OCI-LY3 (cell line): Measurements from ENCODE around the gene MYL12B.

Source experiments
- H2AFZ ChIP-seq: fragments of 200-600, 300-600 bp; shearing (Covaris generic); 2 replicates; pipeline ENCODE4 v1.6.0; 2014; ENCODE audit warnings: antibody characterized with exemption, low read depth, low read length
- H3K27ac ChIP-seq: fragments of 200-600, 300-600 bp; sonication (generic); 2 replicates; pipeline ENCODE4 v1.5.1; 2014; ENCODE audit warnings: mild to moderate bottlenecking, low read length, moderate library complexity, mixed read lengths
- H3K27me3 ChIP-seq: fragments of 200-600, 300-600 bp; sonication (generic); 2 replicates; pipeline ENCODE4 v1.6.1; 2014; ENCODE audit warnings: low read depth, low read length, mixed read lengths
- H3K36me3 ChIP-seq: fragments of 200-600, 300-600 bp; sonication (generic); replicated peaks from 2 replicates; pipeline ENCODE3; 2014; ENCODE audit warnings: low read depth, low read length, mixed read lengths
- H3K4me1 ChIP-seq: fragments of 300-600, 200-600 bp; sonication (generic); 2 replicates; pipeline ENCODE4 v1.6.1; 2014; ENCODE audit warnings: low read length, mixed read lengths
- H3K4me2 ChIP-seq: fragments of 200-600, 300-600 bp; sonication (generic); 2 replicates; pipeline ENCODE4 v1.6.1; 2014; ENCODE audit warnings: low read length, mixed read lengths
- H3K4me3 ChIP-seq: fragments of 300-600, 200-600 bp; sonication (generic); 2 replicates; pipeline ENCODE4 v1.5.1; 2014; ENCODE audit warnings: antibody characterized with exemption, mild to moderate bottlenecking, low read length, moderate library complexity
- H3K79me2 ChIP-seq: fragments of 300-600, 200-600 bp; shearing (Covaris generic); 2 replicates; pipeline ENCODE4 v1.6.1; 2014; ENCODE audit warnings: mild to moderate bottlenecking, low read length, mixed read lengths
- H3K9ac ChIP-seq: fragments of 300-600, 200-600 bp; shearing (Covaris generic); 2 replicates; pipeline ENCODE4 v1.6.0; 2014; ENCODE audit warnings: mild to moderate bottlenecking, low read length, moderate library complexity
- H3K9me3 ChIP-seq: fragments of 200-600, 300-600 bp; shearing (Covaris generic); 2 replicates; pipeline ENCODE4 v1.6.1; 2014; ENCODE audit warnings: low read length, mixed read lengths; ENCODE audit not compliant: insufficient read depth
- H4K20me1 ChIP-seq: fragments of 200-600, 300-600 bp; sonication (generic); 2 replicates; pipeline ENCODE4 v1.6.1; 2016; ENCODE audit warnings: low read length, mixed read lengths; ENCODE audit not compliant: insufficient read depth
- CTCF ChIP-seq: fragments of 200-600, 300-600 bp; sonication (generic); IDR thresholded peaks from 2 replicates; pipeline ENCODE4 v1.5.1; 2014; ENCODE audit warnings: antibody characterized with exemption, low read length, low read depth
- EZH2phosphoT487 ChIP-seq: fragments of 200-600 bp; shearing (Covaris generic); IDR thresholded peaks from 2 replicates; pipeline ENCODE4 v1.6.1; 2018; ENCODE audit warnings: antibody characterized with exemption, mixed run types, low read depth

Gene MYL12B

GRCh38 chr18:3245853-3246634 lies 15.9 kb upstream of the MYL12B start:
- H3K27me3 ChIP-seq = no peaks in the 10 kb centered on the region
- peak overlapping the region; percentile 96 for H3K9ac ChIP-seq
- peaks cover 26% of the 10 kb centered on the region for H3K4me1 ChIP-seq
- H3K9me3 ChIP-seq = no peaks in the 10 kb centered on the region
- H3K4me3 ChIP-seq = peak overlapping the region; percentile 97
- TF ChIP-seq EZH2phosphoT487 (no peak), CTCF (peak; percentile 93)
- H3K27ac ChIP-seq = peak overlapping the region; percentile 88
- H3K4me2 ChIP-seq = peak overlapping the region; percentile 85
- H2AFZ ChIP-seq = peak overlapping the region; percentile 80
- peaks cover 7% of the 10 kb centered on the region for H3K36me3 ChIP-seq
- H4K20me1 ChIP-seq = peaks cover 19% of the 10 kb centered on the region
- peaks cover 39% of the 10 kb centered on the region for H3K79me2 ChIP-seq

DNA sequence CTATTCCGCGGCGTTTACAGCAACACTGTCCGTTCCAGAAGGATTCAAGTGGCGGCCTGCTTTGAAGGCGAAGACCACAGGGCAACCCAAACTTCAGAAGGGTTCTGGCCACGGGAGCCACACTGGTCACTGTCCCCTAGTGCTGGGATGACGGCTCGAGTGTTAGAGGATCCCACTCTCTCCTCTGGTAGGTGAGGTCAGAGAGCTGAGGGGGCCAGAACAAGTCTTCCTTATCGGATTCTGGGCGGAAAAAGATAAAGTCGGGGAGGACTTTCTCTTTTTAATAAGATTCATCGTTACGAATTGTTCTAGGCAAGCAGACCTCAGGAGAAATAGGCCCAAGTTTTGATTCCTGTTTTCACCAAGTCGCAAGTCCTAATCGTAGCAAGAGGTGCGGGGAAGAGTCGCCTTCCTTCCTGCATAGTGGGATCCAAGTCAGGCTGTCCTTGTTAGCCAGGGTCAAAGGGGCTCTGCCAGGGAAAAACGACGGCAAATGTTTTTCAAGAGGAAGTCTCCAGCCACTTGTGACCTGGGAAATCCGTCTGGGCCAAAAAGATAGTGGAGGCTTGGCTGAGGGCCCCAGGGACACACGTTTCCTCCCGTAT lies 15.2 kb upstream of the MYL12B start:
- peak overlapping the region; percentile 88 for H3K27ac ChIP-seq
- peak overlapping the region; percentile 85 for H3K4me2 ChIP-seq
- TF ChIP-seq EZH2phosphoT487 = no peak
- no peak for TF ChIP-seq CTCF
- H3K4me1 ChIP-seq = peaks cover 31% of the 10 kb centered on the region
- peak overlapping the region; percentile 97 for H3K4me3 ChIP-seq
- H3K9me3 ChIP-seq = no peaks in the 10 kb centered on the region
- H3K36me3 ChIP-seq = peaks cover 7% of the 10 kb centered on the region
- H2AFZ ChIP-seq = peak overlapping the region; percentile 66
- peaks cover 26% of the 10 kb centered on the region for H4K20me1 ChIP-seq
- no peaks in the 10 kb centered on the region for H3K27me3 ChIP-seq
- peaks cover 46% of the 10 kb centered on the region for H3K79me2 ChIP-seq
- H3K9ac ChIP-seq = peak overlapping the region; percentile 96

DNA sequence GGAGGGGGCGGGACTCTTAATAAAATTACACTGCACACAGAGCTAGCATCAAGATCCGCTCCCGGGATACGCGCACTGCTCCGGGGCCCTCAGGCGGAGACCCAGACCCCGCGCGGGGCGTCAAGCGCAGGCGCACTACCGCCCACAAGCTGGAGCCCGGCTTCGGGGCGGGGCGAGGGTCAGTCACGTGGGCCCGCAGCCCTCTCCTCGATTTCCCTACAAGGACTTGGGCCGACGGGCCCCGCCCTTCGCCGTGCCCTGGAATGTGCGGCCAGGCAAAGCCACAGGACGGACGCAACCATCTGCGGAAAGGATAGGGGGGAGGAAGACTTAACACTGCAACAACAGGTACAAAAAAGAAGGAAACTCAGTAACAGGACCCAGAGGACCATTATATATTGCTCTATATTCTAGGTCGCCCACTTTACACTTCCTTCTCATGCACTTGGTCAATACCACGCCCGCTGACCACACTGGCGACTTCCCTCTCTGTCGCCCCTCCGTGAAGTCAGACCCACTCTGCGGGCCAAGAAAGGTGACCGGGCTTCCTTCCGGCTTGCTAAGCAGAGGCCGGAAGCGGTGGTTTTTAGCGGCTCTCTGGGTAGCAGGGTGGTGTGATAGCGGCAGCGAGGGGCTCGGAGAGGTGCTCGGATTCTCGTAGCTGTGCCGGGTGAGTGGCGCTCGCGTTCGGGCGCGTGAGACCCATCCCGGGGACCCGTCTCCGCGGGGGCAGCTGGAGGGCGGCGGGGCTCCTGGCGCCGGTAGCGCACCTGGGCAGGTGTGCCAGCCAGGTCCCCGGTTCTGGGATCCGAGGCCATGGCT lies 14.5 kb upstream of the MYL12B start, which contains the start of gene MYL12A:
Gene MYL12A, plus strand, starts transcription at position 562 of the 822 bp plus-strand sequence. CDS start 5,447 bp downstream, outside the sequence.
- no peaks in the 10 kb centered on the region for H3K9me3 ChIP-seq
- H3K27ac ChIP-seq = peak within 1 kb of the TSS; percentile 88
- H3K79me2 ChIP-seq = peaks cover 53% of the 10 kb centered on the region
- H4K20me1 ChIP-seq = peaks cover 32% of the 10 kb centered on the region
- peaks cover 31% of the 10 kb centered on the region for H3K4me1 ChIP-seq
- TF ChIP-seq EZH2phosphoT487 (no peak), CTCF (no peak)
- H3K36me3 ChIP-seq = peaks cover 11% of the 10 kb centered on the region
- H3K4me2 ChIP-seq = peak within 1 kb of the TSS; percentile 85
- no peaks in the 10 kb centered on the region for H3K27me3 ChIP-seq
- H3K4me3 ChIP-seq = peak within 1 kb of the TSS; percentile 97
- H3K9ac ChIP-seq = peak within 1 kb of the TSS; percentile 96
- H2AFZ ChIP-seq = peak within 1 kb of the TSS; percentile 90
